WI38 (cell line): ENCODE measurements around the gene CLEC4F.

Source experiments
- H3K4me3 ChIP-seq: 2 replicates; pipeline ENCODE4 v1.5.1; 2011; ENCODE audit warnings: low read depth, mild to moderate bottlenecking, control low read depth, low read length
- TF ChIP-seq, protein P1 (sequence below): IDR thresholded peaks from 2 replicates; pipeline ENCODE4 v1.5.1; 2012; ENCODE audit warnings: low read depth, mild to moderate bottlenecking, control low read depth, low read length

Gene CLEC4F

DNA sequence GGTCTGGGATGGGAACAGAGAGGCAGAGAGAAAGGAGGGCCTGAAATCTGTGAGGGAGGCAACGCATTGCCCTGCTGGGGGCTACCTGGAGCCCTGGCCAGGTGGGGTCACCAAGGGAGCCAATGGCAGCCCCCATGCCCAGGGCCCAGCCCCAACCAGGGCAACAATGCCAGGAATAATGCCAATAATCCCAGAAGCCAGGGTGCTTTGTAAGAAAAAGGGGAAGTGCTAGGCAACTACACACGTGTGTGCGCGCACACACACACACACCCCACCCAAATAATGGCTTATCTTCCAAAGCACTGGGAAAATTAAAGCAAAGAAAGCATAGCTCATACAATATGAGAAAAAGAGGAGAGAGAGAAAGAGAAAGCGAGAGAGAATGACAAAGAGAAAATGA, 7.0 kb upstream of the CLEC4F start:
- TF ChIP-seq, protein P1, sequence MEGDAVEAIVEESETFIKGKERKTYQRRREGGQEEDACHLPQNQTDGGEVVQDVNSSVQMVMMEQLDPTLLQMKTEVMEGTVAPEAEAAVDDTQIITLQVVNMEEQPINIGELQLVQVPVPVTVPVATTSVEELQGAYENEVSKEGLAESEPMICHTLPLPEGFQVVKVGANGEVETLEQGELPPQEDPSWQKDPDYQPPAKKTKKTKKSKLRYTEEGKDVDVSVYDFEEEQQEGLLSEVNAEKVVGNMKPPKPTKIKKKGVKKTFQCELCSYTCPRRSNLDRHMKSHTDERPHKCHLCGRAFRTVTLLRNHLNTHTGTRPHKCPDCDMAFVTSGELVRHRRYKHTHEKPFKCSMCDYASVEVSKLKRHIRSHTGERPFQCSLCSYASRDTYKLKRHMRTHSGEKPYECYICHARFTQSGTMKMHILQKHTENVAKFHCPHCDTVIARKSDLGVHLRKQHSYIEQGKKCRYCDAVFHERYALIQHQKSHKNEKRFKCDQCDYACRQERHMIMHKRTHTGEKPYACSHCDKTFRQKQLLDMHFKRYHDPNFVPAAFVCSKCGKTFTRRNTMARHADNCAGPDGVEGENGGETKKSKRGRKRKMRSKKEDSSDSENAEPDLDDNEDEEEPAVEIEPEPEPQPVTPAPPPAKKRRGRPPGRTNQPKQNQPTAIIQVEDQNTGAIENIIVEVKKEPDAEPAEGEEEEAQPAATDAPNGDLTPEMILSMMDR, result no peak
- H3K4me3 ChIP-seq, result no peak overlapping the region

DNA sequence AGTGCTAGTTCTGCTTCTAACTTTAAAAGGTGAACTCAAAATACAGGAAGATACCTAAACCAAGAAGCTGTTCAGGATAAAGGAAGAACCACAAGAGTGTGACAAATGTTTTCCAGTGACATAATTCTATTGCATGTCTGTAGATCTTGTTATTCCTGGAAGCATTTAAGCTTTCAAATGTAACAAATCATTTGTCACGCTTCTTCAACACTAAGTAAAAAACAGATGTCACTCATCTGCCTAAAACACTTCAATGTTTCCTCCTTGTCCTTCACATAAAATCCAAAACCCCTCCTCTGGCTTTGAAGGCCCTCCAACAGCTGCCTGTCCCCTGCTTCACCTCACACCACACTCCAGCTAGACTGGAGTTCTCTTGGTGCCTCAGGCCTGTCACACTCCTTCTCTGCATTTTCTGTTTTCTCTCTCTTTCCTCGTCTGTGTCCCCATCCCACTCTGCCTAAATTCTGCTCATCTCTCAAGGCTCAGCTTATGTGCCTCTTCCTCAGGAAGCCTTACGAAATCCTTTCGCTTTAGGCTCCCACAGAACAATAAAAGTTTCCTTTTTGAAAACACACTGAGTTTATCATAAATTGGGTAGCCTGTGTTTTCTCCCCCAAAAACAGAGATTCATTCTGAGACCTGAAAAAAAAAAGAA, 6.4 kb upstream of the CLEC4F start:
- no peak overlapping the region for H3K4me3 ChIP-seq
- TF ChIP-seq, protein P1, result no peak

DNA sequence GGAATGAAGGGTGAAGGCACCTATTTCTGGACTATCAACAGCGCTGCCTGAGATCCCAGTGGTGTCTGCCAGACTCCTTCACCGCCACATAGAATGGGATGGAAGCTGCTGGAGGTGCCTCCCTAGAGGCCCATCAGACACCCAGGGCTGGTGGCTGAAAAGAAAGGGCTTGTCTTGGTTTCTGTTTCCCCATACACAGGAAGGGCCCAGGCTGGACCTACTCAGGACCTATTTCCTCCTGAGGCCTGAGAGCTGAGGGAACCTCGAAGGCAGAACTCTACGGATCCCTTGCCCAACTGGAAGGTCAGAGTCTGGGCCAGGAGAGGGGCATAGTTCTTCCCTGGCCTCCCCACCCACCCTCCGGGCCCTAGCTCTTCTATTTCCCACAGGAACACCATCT, 2.9 kb upstream of the CLEC4F start:
- TF ChIP-seq, protein P1, result no peak

DNA sequence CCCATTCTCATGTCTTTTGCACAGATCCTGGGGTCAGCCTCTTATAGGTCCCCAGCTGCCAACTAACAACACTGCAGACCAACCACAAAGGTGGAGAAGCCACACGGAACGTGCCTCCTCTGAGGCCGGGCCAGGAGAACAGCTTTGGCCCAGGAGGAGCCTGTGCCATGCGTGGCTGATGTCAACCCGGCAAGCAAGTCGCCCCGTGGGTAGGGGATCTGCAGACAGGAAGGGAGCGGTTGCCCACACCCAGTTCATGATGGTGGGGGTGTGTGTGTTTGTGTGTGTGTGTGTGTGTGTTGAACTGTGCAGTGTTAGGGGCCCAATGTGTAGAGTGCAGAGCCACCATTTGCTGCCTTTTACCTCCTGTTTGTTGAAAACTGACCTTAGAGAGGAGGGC, 2.4 kb upstream of the CLEC4F start:
- TF ChIP-seq, protein P1, result no peak

More for the DNA sequence above, 2.9 kb upstream of the CLEC4F start:
- no peak overlapping the region for H3K4me3 ChIP-seq

DNA sequence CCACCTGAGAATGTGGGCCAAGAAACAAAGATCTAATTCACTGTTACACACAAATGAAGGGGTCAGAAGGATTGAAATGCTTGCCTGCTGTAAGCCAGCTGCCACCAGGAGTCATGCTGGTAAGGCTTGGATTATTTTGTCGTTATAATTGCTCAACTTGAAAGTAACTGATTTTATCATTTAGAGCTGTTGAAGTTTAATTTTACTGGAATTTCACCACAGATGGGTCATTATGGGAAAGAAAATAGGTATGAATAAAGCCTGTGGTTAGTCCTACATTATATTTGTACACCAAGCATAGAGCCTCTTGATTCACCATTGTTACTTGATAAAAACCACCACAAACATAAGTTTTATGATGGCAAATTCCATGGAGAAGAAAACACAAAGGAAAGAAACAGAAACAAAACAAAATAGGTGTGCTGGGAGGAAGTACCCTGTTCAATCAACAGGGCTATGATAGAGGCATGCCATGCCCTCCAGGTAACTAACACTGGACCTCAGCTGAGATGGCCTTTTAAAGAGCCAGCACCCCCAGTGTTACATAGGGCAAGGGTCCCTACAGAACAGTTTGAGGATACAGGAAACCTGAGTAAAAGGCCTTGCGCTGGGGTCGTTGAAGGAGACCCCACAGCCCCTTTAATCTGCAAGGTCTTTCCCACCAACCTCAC, 3.0 kb downstream of the CLEC4F start:
- no peak overlapping the region for H3K4me3 ChIP-seq
- TF ChIP-seq, protein P1, result no peak

More for the DNA sequence above, 2.4 kb upstream of the CLEC4F start:
- no peak overlapping the region for H3K4me3 ChIP-seq

DNA sequence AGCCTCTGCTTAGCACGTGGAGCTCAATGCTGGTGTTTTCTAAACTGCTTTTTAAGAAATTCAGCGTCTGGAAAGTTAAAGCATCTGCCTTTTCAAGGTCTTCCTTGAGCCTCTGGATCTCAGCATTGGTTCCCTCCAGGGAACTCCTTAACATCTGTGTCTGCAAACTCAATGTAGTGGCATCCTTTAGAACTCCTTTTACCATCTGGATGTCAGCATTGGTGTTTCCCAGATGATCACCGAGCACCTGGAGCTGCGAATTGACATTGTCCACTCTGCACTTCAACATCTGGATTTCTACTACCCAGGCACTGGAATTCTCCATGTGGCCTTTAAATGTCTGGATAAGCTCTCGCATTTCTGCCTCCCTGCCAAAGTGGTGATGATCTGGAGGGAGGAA, 3.7 kb downstream of the CLEC4F start:
- H3K4me3 ChIP-seq, result no peak overlapping the region
- TF ChIP-seq, protein P1, result no peak
